GM12874 (cell line): ENCODE results near the gene PCBP3.

Source experiments
- TF ChIP-seq, protein P1 (sequence below): IDR thresholded peaks from 2 replicates; pipeline ENCODE4 v1.5.1; 2011; ENCODE audit warnings: low read depth, mild to moderate bottlenecking, control low read depth, low read length, moderate library complexity; ENCODE audit not compliant: insufficient read depth

PCBP3 gene

GRCh38 chr21:45836268-45836655 is 192.7 kb downstream of the PCBP3 start:
- TF ChIP-seq, protein P1, sequence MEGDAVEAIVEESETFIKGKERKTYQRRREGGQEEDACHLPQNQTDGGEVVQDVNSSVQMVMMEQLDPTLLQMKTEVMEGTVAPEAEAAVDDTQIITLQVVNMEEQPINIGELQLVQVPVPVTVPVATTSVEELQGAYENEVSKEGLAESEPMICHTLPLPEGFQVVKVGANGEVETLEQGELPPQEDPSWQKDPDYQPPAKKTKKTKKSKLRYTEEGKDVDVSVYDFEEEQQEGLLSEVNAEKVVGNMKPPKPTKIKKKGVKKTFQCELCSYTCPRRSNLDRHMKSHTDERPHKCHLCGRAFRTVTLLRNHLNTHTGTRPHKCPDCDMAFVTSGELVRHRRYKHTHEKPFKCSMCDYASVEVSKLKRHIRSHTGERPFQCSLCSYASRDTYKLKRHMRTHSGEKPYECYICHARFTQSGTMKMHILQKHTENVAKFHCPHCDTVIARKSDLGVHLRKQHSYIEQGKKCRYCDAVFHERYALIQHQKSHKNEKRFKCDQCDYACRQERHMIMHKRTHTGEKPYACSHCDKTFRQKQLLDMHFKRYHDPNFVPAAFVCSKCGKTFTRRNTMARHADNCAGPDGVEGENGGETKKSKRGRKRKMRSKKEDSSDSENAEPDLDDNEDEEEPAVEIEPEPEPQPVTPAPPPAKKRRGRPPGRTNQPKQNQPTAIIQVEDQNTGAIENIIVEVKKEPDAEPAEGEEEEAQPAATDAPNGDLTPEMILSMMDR: no peak

DNA sequence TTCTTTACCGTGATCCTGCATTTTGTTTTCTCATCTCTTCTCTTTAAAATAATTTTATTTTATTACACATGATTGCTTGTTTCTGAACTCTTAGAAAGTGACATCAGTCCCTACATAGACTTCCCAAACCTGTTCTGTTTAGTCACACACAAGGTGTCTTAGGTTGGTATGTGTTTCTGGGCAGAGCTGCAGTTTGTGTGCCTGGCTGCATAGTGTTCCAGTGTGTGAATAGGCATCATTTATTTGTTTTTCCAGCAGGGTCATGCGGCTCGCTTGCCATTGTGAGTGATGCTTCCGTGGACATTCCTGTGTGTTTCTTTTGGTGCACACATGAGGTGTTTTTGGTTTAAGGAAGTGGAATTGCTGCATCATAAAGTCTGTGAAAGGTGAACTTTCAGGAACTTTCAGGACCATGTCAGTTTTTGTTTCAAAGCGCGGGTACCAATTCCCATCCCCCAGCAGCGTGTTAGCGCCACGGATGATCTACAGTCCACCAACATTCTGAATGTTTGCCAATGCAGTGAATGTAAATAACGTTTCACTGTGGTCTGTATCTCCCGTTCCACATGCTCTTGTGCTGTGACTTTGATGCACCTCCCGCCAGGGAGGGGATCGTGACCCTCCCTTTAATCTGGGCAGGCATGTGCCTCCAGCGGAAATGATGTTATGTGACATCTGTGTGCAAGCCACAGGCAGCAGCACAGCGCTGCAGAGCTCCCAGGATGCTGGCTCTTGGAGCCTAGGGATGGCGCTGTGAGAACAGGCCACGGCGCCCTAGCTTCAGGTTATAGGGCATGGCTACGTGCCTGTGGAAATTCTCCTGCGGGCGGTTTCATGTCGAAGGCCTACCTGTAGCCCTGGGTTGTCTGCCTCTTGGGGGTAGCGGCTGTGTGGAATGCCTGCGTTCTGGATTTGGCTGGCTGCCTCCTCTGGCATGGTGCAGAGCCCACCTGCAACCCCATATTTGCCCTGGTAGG is 193.5 kb downstream of the PCBP3 start:
- TF ChIP-seq, protein P1: no peak

- TF ChIP-seq, protein P1: no peak
Observed at GRCh38 chr21:45837936-45838335, 194.4 kb downstream of the PCBP3 start.

DNA sequence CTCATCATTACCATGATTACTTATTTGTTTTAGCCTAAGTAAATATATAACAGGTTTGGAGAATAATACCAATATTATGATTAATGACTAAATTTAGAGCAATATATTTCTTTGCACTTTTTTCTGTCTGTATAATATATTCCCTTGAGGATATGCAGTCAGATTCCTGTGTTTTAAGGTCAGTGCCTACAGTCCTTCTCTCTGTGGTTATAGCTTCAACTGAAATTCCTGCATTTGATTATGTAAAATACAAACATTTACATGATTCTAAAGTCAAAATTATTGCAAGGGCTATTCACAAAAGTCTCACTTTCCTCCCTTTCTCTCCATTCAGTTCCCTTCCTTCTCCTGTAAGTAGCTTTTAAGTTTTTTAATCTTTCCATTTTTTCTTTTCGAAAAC is 195.1 kb downstream of the PCBP3 start:
- TF ChIP-seq, protein P1: no peak

DNA sequence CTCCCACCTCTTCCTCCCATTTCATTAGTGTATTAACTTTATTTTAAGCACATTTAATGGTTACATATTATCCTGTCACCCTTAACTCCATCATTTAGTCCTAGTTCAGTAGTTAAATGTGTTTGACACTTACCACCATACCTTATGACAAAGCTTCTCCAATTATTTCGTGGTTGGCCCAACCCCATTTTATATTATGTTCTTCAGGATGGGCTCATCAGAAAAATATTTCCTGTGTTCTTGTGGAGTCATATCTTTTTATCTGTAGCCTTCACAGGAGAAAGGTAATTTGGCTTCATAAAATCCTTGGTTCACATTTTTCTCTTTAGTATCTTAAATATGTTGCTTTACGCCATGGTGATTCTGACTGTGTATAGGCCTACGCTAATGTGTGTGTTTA is 195.7 kb downstream of the PCBP3 start:
- TF ChIP-seq, protein P1: no peak

- TF ChIP-seq, protein P1: no peak
Observed at GRCh38 chr21:45841033-45841432, 197.5 kb downstream of the PCBP3 start.

GRCh38 chr21:45843426-45843825 is 199.9 kb downstream of the PCBP3 start:
- TF ChIP-seq, protein P1: no peak
